Measurements from ENCODE around the gene MYO16. TPM values are rescaled to one million over a fixed set of nuclear protein-coding genes. Genes with fewer than 3 reads are reported as not detected.

MYO16 gene
- total and polyA plus RNA-seq, 3 donors from 2014 or later = 3.1 to 4.0 (median 3.4) TPM

- Histone ChIP-seq H3K4me1 (no peaks in the 10 kb centered on the region), H3K9me3 (no peaks in the 10 kb centered on the region), H3K27ac (no peak overlapping the region), H3K27me3 (no peaks in the 10 kb centered on the region), H3K4me3 (no peak overlapping the region), H3K36me3 (ENCODE audit: low read depth, missing control alignments) (no peaks in the 10 kb centered on the region)
- no peak for DNase-seq
- 67 to 70% methylated on average over 4 of the region's 4 CpGs for WGBS, 2 donors
- TF ChIP-seq POLR2A (IDR thresholded peaks at IDR 0.05) (no peak), CTCF (IDR thresholded peaks at IDR 0.05) (no peak)
- intact Hi-C loops (cut with DNase I; ENCODE audit: low total_unique reads) = no loop called here
Observed at GRCh38 chr13:108932196-108932595, 302.8 kb downstream of the MYO16 start.

- no peaks in the 10 kb centered on the region for H3K9me3 ChIP-seq
- DNase-seq = no peak
- no peak overlapping the region for H3K4me3 ChIP-seq
- H3K4me1 ChIP-seq = no peaks in the 10 kb centered on the region
- intact Hi-C loops (cut with DNase I; ENCODE audit: low total_unique reads) = no loop called here
- no peaks in the 10 kb centered on the region for H3K27me3 ChIP-seq
- TF ChIP-seq POLR2A (IDR thresholded peaks at IDR 0.05) = no peak
- TF ChIP-seq CTCF (IDR thresholded peaks at IDR 0.05) = no peak
- H3K27ac ChIP-seq = no peak overlapping the region
- no peaks in the 10 kb centered on the region for H3K36me3 ChIP-seq (ENCODE audit: low read depth, missing control alignments)
Observed at GRCh38 chr13:108933061-108933460, 303.6 kb downstream of the MYO16 start.

DNA sequence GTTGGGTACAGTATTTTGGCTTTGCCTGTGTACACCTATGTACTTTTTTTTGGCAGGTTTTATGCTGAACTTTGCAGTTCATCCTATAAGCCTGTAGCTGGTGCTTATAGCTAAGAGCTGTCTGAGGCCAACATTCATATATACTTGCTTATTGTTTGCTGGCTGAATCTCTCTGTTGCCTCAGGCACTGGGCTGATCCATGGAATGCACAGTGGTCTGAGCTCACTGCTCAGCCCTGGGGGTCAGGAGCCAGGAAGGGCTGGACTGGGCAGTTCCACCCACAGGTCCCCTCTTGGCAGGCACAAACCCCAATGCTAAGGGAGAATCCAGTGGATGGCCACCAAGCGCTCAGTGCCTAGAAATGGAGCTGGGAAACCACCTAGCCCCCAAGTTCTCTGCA is 308.7 kb downstream of the MYO16 start:
- WGBS, 2 donors = 79% methylated on average over 1 of the region's 1 CpG; no CpG with 5 or more reads in 1 of the 2 donors
- no peak overlapping the region for H3K4me3 ChIP-seq
- H3K27me3 ChIP-seq = no peaks in the 10 kb centered on the region
- H3K36me3 ChIP-seq (ENCODE audit: low read depth, missing control alignments) = no peaks in the 10 kb centered on the region
- no peaks in the 10 kb centered on the region for H3K4me1 ChIP-seq
- intact Hi-C loops (cut with DNase I; ENCODE audit: low total_unique reads) = no loop called here
- no peak for DNase-seq
- no peaks in the 10 kb centered on the region for H3K9me3 ChIP-seq
- TF ChIP-seq POLR2A (IDR thresholded peaks at IDR 0.05) (no peak), CTCF (IDR thresholded peaks at IDR 0.05) (no peak)
- no peak overlapping the region for H3K27ac ChIP-seq

GRCh38 chr13:108940121-108940520 is 310.7 kb downstream of the MYO16 start:
- 63 to 66% methylated on average over 2 of the region's 2 CpGs for WGBS, 2 donors
- no peak for TF ChIP-seq CTCF (IDR thresholded peaks at IDR 0.05)
- no peak for TF ChIP-seq POLR2A (IDR thresholded peaks at IDR 0.05)
- Histone ChIP-seq H3K4me1 (no peaks in the 10 kb centered on the region), H3K9me3 (no peaks in the 10 kb centered on the region), H3K4me3 (no peak overlapping the region), H3K27me3 (no peaks in the 10 kb centered on the region), H3K27ac (no peak overlapping the region), H3K36me3 (ENCODE audit: low read depth, missing control alignments) (no peaks in the 10 kb centered on the region)
- no peak for DNase-seq
- intact Hi-C loops (cut with DNase I; ENCODE audit: low total_unique reads) = no loop called here

DNA sequence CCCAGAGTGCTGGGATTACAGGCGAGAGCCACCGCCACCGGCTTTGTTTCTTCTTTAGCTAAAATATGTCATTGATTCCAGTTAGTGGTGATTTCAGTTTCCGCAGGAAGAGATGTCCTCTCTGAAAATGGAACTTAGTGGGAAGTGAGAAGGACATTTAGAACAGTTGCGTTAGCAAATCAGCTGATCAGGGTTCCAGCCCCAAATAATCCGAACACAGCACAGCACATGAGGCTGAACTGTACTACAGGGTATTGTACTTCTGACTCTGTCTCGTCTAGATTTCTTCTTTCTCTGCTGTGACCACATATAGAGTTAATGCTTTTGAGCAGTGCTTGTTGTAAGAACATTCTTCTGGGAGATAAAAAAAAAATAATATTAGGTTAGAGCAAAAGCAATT is 314.4 kb downstream of the MYO16 start:
- H3K36me3 ChIP-seq (ENCODE audit: low read depth, missing control alignments) = no peaks in the 10 kb centered on the region
- DNase-seq = no peak
- no peak for TF ChIP-seq POLR2A (IDR thresholded peaks at IDR 0.05)
- no peak for TF ChIP-seq CTCF (IDR thresholded peaks at IDR 0.05)
- WGBS, 2 donors = 96 to 98% methylated on average over 7 of the region's 7 CpGs
- intact Hi-C loops (cut with DNase I; ENCODE audit: low total_unique reads) = no loop called here
- H3K4me1 ChIP-seq = peaks cover 6% of the 10 kb centered on the region
- H3K9me3 ChIP-seq = no peaks in the 10 kb centered on the region
- H3K27me3 ChIP-seq = no peaks in the 10 kb centered on the region
- H3K27ac ChIP-seq = no peak overlapping the region
- no peak overlapping the region for H3K4me3 ChIP-seq
